Activated CD4-positive, alpha-beta memory T cell treated with anti-CD3 and anti-CD28 coated beads for 36 hours (primary cell): ENCODE data around the gene DGLUCY. TPM values are rescaled to one million over a fixed set of nuclear protein-coding genes. Genes with fewer than 3 reads are reported as not detected.
"Not testable (repeated sequence)": the region's sequence is repeated elsewhere in the genome, so short reads cannot be mapped to it uniquely, and the experiment has no call there.

Source experiments
- CTCF ChIA-PET: fragments of 350-600 bp; sonication (Branson Sonifier 250); formaldehyde crosslinking; loops from one replicate; lab custom pipeline; 2021; ENCODE audit warnings: antibody characterized with exemption, inconsistent platforms; lab: Charles Lee
- POLR2A ChIA-PET: fragments of 350-600 bp; sonication (Branson Sonifier 250); formaldehyde crosslinking; loops from one replicate; lab custom pipeline; 2021; ENCODE audit warnings: antibody characterized with exemption; lab: Charles Lee
- DNase-seq: peaks from one replicate; pipeline ENCODE4 v3.0.0-alpha.2; 2020
- H3K27ac Mint-ChIP-seq: one replicate; pipeline ENCODE4 v1.8.0; 2021; ENCODE audit warnings: mixed read lengths
- H3K27me3 Mint-ChIP-seq: one replicate; pipeline ENCODE4 v1.8.0; 2021; ENCODE audit warnings: mixed read lengths
- H3K36me3 Mint-ChIP-seq: one replicate; pipeline ENCODE4 v1.8.0; 2021; ENCODE audit warnings: mixed read lengths
- H3K4me1 Mint-ChIP-seq: one replicate; pipeline ENCODE4 v1.8.0; 2021; ENCODE audit warnings: low read depth, mixed read lengths
- H3K4me3 Mint-ChIP-seq: one replicate; pipeline ENCODE4 v1.8.0; 2021; ENCODE audit warnings: mild to moderate bottlenecking, mixed read lengths
- H3K9me3 Mint-ChIP-seq: one replicate; pipeline ENCODE4 v1.8.0; 2021; ENCODE audit warnings: mixed read lengths
- intact Hi-C: fragments of 100-400 bp; cut with micrococcal nuclease; formaldehyde crosslinking; loops from one replicate; pipeline ENCODE4 v1.15.1; 2023
- total RNA-seq, 2 experiments: library from RNA; stranded (reverse); gene quantifications; one replicate each; pipeline ENCODE4 v1.2.3, GENCODE V29; 2021

The DGLUCY gene
- total RNA-seq, 2 experiments from 2014 or later: 54.3 to 58.1 TPM

DNA sequence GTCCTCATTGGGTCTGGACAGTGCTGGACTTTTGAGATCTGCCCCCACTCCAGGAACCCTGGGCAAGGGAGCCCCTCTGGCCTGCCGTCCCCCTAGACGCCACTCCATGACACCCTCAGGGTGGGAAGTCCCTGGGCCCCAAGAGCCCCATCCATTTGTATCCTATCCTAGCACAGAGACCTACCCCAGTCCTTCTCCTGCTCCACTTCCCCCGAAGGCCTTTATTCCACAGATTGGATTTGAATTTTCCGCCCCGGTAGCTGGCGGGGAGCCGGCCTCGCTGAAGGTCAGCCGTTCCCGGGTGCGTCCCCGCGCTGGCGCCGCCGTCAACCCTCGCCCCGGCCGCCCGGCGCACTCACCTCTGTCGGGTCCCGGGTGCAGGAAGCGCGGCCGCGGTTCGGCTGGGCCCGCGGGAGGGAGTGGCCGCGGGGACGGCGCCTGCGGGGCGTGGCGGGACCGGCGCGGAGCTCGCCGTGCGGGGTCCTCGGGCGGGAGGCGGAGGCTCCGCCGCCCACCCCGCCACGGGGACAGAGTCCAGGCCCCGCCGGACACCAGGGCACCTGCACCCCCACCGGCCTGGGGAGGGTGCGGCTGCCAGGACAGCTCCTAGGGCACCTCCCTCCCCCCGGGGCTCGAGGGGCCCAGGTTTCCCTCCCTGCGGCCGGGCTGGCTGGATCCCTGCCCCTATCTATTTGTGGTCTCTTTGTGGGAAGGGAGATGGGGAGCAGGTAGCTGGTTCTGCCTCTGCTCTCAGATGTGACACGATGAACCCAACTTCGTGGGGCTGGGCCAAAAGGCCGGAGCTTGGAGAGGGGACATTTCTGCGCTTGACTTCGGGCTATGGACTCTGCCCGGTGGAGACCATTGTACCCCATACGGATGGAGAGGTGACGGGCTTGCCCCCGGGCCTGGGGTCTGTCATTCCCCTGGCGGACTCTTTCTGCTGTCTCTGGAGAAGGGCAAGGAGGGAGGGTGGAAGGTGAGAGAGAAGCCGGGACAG, 150.6 kb downstream of the DGLUCY start:
- ChIA-PET CTCF (interaction anchor here (0.6 to 1.8 kb wide), 6 partner anchors 10 to 237 kb away, joined by 3 to 8 read pairs (median 4); no protein-coding TSS in a partner anchor), POLR2A (interaction anchor here (0.6 to 1.7 kb wide), 6 partner anchors 14 to 70 kb away, joined by 3 to 4 read pairs (median 3); partner anchors contain the start of gene GPR68)
- Mint-ChIP-seq H3K36me3 (peaks cover 6% of the 10 kb centered on the region), H3K4me1 (peaks cover 60% of the 10 kb centered on the region), H3K4me3 (peak overlapping the region; percentile 59), H3K9me3 (no peaks in the 10 kb centered on the region), H3K27ac (peak overlapping the region; percentile 50), H3K27me3 (no peaks in the 10 kb centered on the region)
- intact Hi-C loops: loop anchor here (5.0 kb wide), 1 partner anchor 37 kb away; no protein-coding TSS in a partner anchor
- peak; percentile 41 for DNase-seq

DNA sequence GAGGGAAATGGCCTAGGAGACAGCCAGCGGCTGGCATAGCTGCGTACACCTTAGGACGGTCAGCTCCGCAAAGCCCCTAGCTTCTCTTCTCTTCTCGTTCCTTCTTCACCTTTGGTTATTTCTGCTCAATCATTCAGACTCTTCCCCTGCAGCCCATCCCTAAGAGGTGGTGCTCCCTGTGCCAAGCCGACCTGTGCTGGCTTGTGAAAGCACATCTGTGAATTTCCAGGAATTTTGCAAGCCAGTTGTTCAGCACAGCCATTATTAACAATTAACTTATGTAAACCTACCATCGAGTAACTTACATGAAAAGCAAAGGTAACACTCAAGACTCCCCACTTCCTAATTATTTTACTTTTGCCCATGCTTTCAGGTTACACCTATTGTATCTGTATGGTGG, 151.5 kb downstream of the DGLUCY start:
- Mint-ChIP-seq H3K27me3 (no peaks in the 10 kb centered on the region), H3K9me3 (no peaks in the 10 kb centered on the region), H3K27ac (no peak overlapping the region), H3K4me3 (no peak overlapping the region), H3K36me3 (peaks cover 6% of the 10 kb centered on the region), H3K4me1 (peaks cover 52% of the 10 kb centered on the region)
- ChIA-PET CTCF (interaction anchor here (1.5 to 1.8 kb wide), 2 partner anchors 71 to 88 kb away, joined by 5 to 8 read pairs; no protein-coding TSS in a partner anchor), POLR2A (interaction anchor here (1.7 kb wide), 1 partner anchor 24 kb away, joined by 4 read pairs; no protein-coding TSS in a partner anchor)
- no peak for DNase-seq
- intact Hi-C loops: no loop called here

DNA sequence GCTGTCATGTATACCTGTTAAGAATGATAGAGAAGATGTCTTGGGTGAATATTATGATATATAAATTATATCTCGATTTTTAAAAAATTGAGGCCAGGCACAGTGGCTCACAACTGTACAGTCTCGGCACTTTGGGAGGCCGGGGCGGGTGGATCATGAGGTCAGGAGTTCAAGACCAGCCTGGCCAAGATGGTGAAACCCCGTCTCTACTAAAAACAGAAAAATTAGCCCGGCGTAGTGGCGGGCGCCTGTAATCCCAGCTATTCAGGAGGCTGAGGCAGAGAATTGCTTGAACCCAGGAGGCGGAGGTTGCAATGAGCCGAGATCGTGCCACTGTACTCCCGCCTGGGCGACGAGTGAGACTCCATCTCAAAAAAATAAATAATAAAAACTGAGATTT, 152.4 kb downstream of the DGLUCY start:
- POLR2A ChIA-PET, H3K36me3 Mint-ChIP-seq, DNase-seq, H3K27me3 Mint-ChIP-seq, H3K27ac Mint-ChIP-seq, intact Hi-C loops, H3K4me3 Mint-ChIP-seq, CTCF ChIA-PET, H3K9me3 Mint-ChIP-seq: not testable (repeated sequence)
- peaks cover 46% of the 10 kb centered on the region for H3K4me1 Mint-ChIP-seq

DNA sequence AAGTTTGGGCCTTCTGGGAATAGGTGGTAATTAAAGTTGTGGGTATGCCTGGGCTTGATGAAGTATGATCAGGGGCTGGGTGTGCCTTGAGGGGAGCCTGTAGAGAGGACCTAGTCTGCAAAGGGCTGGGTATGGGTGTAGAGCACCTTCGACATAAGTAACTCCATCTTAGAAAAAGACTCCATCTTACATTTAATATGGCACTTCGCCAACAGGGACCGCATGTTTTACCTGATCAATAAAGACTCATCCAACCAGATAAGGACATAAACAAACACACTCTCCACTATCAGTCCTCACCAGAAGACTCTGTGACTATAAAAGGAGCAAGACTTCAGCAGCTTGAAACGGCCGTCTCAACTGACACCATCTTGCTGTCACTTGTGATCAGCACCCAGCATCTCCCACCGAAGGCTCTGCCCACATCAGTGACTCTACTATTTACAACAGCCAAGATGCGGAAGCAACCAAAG, 154.1 kb downstream of the DGLUCY start:
- Mint-ChIP-seq H3K9me3 (no peaks in the 10 kb centered on the region), H3K4me1 (peaks cover 34% of the 10 kb centered on the region), H3K36me3 (peaks cover 12% of the 10 kb centered on the region), H3K4me3 (no peak overlapping the region), H3K27me3 (no peaks in the 10 kb centered on the region), H3K27ac (no peak overlapping the region)
- no peak for DNase-seq
- POLR2A ChIA-PET: interaction anchor here (0.8 kb wide), 1 partner anchor 10 kb away, joined by 3 read pairs; no protein-coding TSS in a partner anchor
- CTCF ChIA-PET: interaction anchor here (1.5 to 1.7 kb wide), 2 partner anchors 17 to 91 kb away, joined by 3 to 6 read pairs; no protein-coding TSS in a partner anchor
- intact Hi-C loops: no loop called here

DNA sequence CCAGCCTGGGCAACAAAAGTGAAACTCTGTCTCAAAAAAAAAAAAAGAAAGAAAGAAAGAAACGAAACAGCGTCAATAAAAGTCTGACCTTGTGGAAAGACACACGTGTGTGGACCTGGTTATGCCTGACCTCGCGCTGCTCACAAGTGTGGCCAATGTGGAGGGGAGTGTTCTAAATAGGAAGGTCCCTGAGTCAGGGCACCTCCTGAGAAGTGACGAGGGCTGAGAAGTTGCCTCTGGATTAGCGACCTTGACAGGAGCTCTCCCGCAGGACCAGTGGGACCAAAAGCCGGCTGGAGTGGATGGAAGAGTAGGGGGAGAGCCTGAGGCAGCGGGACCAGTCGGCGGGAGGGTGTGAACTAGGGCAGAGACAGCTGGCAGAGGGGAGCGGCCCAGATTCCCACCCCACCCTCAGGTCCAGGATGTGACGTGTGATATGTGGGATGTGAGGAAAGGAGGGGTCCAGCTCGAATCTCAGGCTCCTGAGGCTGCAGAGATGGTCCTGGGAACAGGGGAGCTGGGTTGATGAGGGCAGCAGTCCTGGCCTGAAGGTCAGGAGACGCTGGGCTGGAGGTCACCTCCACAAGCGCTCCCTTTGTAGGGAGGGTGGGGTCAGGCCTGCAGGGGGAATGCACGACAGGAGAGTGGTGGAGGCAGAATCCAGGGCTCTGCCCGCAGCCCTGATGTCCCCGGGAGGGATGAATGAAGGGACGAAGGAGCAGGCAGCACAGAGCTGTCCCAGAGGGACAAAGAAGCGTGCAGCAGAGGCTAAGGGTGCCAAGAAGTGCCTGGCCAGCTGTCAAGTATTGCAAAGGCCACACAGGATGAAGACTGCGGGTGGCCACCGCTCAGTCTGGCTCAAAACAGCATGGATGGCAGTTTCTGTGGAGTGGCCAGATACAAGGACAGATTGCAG, 155.5 kb downstream of the DGLUCY start:
- Mint-ChIP-seq H3K9me3 (no peaks in the 10 kb centered on the region), H3K27ac (peak overlapping the region; percentile 43), H3K4me1 (peaks cover 21% of the 10 kb centered on the region), H3K4me3 (no peak overlapping the region), H3K36me3 (peaks cover 14% of the 10 kb centered on the region), H3K27me3 (no peaks in the 10 kb centered on the region)
- intact Hi-C loops: no loop called here
- DNase-seq: no peak
- ChIA-PET CTCF (interaction anchor here (0.7 to 1.7 kb wide), 4 partner anchors 15 to 92 kb away, joined by 3 to 6 read pairs (median 4); no protein-coding TSS in a partner anchor), POLR2A (no interaction called here)

DNA sequence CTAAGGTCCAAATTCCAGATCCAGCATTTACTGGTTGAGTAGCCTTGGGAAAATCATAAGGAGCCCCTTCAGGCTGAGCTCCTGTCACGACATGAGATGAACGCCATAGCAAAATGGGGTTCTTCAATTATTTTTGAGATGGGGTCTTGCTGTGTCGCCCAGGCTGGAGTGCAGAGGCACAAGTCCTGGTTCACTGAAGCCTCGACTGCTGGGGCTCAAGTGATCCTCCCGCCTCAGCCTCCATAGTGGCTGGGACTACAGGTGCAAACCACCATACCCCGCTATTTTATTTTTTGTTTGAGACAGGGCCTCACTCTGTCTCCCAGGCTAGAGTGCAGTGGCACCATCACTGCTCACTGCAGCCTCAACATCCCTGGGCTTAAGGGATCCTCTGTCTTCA, 156.3 kb downstream of the DGLUCY start:
- DNase-seq: no peak
- no peaks in the 10 kb centered on the region for H3K9me3 Mint-ChIP-seq
- peaks cover 21% of the 10 kb centered on the region for H3K36me3 Mint-ChIP-seq
- intact Hi-C loops: no loop called here
- ChIA-PET CTCF (interaction anchor here (1.5 kb wide), 1 partner anchor 17 kb away, joined by 6 read pairs; no protein-coding TSS in a partner anchor), POLR2A (no interaction called here)
- peaks cover 17% of the 10 kb centered on the region for H3K4me1 Mint-ChIP-seq
- H3K4me3 Mint-ChIP-seq: no peak overlapping the region
- H3K27ac Mint-ChIP-seq: peak overlapping the region; percentile 4
- no peaks in the 10 kb centered on the region for H3K27me3 Mint-ChIP-seq

DNA sequence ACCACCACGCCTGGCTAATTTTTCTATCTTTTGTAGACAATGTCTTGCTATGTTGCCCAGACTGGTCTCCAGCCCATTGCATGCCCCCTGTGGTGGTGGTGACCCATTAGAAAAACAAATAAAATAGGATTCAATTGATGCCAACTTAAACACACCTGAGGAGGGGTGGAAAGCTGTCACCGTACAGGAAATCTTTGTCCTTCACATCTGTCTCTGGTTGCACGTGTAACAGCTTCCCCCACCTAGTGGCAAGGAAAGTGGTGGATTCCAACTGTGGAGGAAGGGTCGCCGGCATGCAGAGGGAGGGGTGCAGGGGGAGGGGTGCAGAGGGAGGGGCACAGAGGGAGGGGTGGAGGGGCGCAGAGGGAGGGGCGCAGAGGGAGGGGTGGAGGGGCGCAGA, 156.7 kb downstream of the DGLUCY start:
- ChIA-PET CTCF (no interaction called here), POLR2A (no interaction called here)
- DNase-seq: no peak
- H3K4me3 Mint-ChIP-seq: no peak overlapping the region
- H3K27me3 Mint-ChIP-seq: no peaks in the 10 kb centered on the region
- peak overlapping the region; percentile 4 for H3K27ac Mint-ChIP-seq
- intact Hi-C loops: no loop called here
- peaks cover 22% of the 10 kb centered on the region for H3K36me3 Mint-ChIP-seq
- peaks cover 14% of the 10 kb centered on the region for H3K4me1 Mint-ChIP-seq
- H3K9me3 Mint-ChIP-seq: no peaks in the 10 kb centered on the region

DNA sequence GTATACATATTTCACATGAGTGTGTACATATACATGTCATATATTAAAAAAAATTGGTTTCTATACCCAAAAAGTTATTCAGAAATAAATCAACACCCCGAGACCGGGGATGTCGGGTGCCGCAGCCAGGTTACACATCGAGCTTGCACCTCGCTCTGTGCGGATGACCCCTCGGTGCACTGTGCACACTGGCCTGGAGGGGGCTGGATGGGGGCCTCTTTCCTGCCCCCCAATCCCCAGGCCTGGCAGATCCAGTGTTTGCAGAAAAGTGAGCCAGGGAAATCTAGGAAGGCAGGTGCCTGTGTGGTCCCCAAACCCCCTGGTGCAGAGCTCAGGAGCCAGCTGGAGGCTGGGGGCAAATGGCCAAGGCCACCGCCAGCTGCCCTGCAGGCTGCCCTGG, 157.8 kb downstream of the DGLUCY start:
- DNase-seq: no peak
- Mint-ChIP-seq H3K27me3 (no peaks in the 10 kb centered on the region), H3K36me3 (peaks cover 26% of the 10 kb centered on the region), H3K9me3 (no peaks in the 10 kb centered on the region), H3K4me1 (peaks cover 10% of the 10 kb centered on the region), H3K4me3 (no peak overlapping the region), H3K27ac (no peak overlapping the region)
- intact Hi-C loops: no loop called here
- POLR2A ChIA-PET: no interaction called here
- CTCF ChIA-PET: interaction anchor here (0.7 to 2.1 kb wide), 2 partner anchors 9 to 96 kb away, joined by 4 to 6 read pairs; no protein-coding TSS in a partner anchor

DNA sequence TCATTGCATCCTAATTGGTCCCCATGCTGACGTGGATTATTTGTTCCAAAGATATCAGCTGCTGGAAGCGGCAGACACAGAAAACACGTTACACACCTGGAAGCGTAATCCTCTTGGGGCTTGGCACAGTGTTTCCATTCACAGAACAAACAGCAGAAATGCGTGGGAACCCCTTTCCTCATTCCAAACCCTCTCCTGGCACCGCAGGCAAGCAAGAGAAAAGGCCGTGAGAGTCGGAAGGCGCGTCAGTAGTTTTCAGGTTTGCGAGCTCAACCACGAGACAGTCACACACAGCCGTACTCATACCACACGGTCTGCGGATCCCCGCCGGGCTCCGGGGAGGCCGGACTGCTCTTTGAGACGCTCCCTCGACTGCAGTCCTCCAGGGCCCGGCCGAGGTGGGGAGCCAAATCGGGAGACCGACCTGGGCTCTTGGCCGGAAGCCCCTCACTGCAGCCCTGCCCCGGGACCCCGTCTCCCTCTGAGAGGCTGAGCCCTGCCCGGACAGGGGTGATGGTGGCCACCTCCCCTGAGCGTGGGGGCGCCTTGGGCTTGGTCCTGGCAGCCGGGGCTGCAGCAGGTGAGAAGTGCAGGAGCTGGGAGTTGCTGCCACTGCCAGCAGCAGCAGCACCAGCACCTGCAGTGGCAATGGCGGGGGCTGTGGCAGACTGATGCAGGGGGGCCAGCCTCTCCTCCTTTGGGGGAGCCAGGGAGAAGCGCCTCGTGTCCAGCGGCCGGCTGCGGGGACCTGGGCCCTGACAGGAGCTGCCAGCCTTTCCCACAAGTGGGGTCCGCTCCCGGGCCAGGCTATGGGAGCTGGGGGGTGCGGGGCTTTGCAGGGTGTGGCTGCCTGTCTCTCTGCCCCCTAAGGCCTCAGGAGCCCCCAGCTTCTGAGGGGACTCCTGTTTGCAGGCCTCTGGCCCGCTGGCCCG, 158.7 kb downstream of the DGLUCY start:
- intact Hi-C loops: no loop called here
- DNase-seq: no peak
- Mint-ChIP-seq H3K4me3 (no peak overlapping the region), H3K9me3 (no peaks in the 10 kb centered on the region), H3K27ac (no peak overlapping the region), H3K27me3 (no peaks in the 10 kb centered on the region), H3K4me1 (peaks cover 4% of the 10 kb centered on the region), H3K36me3 (peaks cover 34% of the 10 kb centered on the region)
- ChIA-PET POLR2A (interaction anchor here (0.8 kb wide), 1 partner anchor 96 kb away, joined by 3 read pairs; no protein-coding TSS in a partner anchor), CTCF (interaction anchor here (2.1 kb wide), 1 partner anchor 97 kb away, joined by 6 read pairs; no protein-coding TSS in a partner anchor)

DNA sequence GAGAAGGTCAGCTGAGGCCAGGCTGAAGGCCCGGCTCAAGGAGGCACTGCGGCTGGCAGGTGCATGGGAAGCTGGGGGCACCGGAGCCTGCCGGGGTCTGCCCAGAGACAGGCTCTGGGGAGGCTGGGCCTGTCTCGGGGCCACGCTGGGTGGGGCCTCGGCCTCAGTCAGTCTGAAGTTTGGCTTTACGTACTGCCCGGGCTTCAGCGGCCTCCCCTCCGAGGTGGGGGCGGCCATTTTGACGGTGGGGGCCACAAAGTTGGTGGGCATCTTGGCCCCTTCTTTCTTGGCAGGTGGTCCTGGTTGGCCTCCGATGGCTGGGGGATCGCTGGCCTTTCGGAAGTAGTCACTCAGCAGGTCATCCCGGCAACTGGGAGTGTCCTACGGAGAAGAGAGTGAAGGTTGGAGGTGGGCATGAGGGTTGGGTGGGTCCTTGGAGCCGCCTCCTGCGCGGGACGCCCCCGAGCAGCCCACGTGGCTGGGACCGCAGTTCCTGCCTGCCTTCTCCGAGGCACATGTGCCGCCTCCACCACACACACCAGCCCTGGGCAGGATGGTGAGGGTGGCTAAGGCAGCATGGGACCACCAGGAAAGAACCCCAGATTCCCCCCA, 159.5 kb downstream of the DGLUCY start:
- H3K27me3 Mint-ChIP-seq: no peaks in the 10 kb centered on the region
- H3K4me3 Mint-ChIP-seq: no peak overlapping the region
- POLR2A ChIA-PET: interaction anchor here (0.8 kb wide), 1 partner anchor 96 kb away, joined by 3 read pairs; no protein-coding TSS in a partner anchor
- H3K27ac Mint-ChIP-seq: no peak overlapping the region
- CTCF ChIA-PET: interaction anchor here (2.1 to 2.2 kb wide), 2 partner anchors 96 to 98 kb away, joined by 6 to 10 read pairs; no protein-coding TSS in a partner anchor
- intact Hi-C loops: no loop called here
- no peak for DNase-seq
- peaks cover 4% of the 10 kb centered on the region for H3K4me1 Mint-ChIP-seq
- no peaks in the 10 kb centered on the region for H3K9me3 Mint-ChIP-seq
- peaks cover 37% of the 10 kb centered on the region for H3K36me3 Mint-ChIP-seq
